ENCODE data around the gene CDH15. TPM values are rescaled to one million over a fixed set of nuclear protein-coding genes. Genes with fewer than 3 reads are reported as not detected.
A peak's percentile ranks its signal among the peaks of the same experiment; 100 is the strongest.

Gene CDH15
- total and polyA plus RNA-seq, 2 donors (not counting 1 experiment from before 2014, with no cell fraction given), result not detected

DNA sequence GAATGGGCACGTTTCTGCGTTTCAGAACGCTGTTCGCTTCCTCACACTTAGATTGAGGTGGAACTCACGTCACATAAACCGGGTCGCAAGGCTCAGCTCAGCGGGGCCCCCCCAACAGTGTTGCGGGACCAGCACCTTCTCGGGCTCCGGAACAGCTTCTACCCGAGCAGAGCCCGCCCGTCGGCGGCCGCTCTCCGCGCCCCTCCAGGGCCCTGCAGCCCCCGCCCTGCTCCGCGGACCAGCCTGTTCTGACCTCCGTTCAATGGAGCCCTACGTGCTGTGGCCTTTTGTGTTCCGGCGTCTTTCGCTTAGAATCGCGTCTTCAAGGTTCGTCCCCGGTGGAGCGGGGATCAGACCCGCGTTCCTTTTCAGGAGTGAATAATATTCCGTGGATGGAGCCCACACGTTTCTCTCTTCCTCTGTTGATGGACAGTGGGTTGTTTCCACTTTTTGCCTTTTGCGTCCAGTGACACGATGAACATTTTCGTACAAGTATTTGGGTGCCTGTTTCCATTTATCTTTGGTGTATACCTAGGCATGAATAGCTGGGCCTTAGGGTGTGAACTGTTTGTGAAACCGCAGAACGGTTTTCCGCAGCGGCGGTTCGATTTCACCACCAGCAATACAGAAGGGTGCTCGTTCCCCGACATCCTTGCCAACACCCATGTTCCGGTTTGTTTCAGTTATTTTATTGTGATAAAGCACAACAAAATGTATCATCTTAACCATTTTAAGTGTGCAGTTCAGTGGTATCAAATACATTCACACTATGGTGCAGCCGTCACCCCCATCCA is 31.1 kb downstream of the CDH15 start:
- TF ChIP-seq, protein P1, sequence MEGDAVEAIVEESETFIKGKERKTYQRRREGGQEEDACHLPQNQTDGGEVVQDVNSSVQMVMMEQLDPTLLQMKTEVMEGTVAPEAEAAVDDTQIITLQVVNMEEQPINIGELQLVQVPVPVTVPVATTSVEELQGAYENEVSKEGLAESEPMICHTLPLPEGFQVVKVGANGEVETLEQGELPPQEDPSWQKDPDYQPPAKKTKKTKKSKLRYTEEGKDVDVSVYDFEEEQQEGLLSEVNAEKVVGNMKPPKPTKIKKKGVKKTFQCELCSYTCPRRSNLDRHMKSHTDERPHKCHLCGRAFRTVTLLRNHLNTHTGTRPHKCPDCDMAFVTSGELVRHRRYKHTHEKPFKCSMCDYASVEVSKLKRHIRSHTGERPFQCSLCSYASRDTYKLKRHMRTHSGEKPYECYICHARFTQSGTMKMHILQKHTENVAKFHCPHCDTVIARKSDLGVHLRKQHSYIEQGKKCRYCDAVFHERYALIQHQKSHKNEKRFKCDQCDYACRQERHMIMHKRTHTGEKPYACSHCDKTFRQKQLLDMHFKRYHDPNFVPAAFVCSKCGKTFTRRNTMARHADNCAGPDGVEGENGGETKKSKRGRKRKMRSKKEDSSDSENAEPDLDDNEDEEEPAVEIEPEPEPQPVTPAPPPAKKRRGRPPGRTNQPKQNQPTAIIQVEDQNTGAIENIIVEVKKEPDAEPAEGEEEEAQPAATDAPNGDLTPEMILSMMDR (IDR thresholded peaks at IDR 0.05), result no peak
- TF ChIP-seq EZH2 (IDR thresholded peaks at IDR 0.05; ENCODE audit: borderline replicate concordance, insufficient read depth, low read depth, low read length, poor library complexity, severe bottlenecking), result no peak
- H3K9me3 ChIP-seq (ENCODE audit: control extremely low read depth in 1 of 3, control insufficient read depth in 2 of 3, insufficient read depth in 1 of 3, low read length in 2 of 3), result peaks cover 0 to 27% (median 3%) of the 10 kb centered on the region in 3 donors
- H3K9ac ChIP-seq (ENCODE audit: low read length), result no peak overlapping the region
- peak overlapping the region; percentile 26 for H3K27ac Mint-ChIP-seq
- ChIA-PET POLR2A (no interaction called here), CTCF (interaction anchor here (1.4 kb wide), 1 partner anchor 465 kb away, joined by 5 read pairs; no protein-coding TSS in a partner anchor)
- H3K4me3 Mint-ChIP-seq, result peak overlapping the region; percentile 76
- WGBS (ENCODE audit: insufficient coverage), result 42% methylated on average over 38 of the region's 49 CpGs
- ATAC-seq (ENCODE audit: low read depth) (no peak), DNase-seq (no peak)
- no peak overlapping the region for H3K4me3 ChIP-seq (ENCODE audit: control extremely low read depth in 1 of 5, extremely low read depth in 1 of 5, insufficient read depth in 1 of 5, low read depth in 2 of 5, low read length in 4 of 5)
- H3K27ac ChIP-seq (ENCODE audit: low read length in 2 of 2), result no peak overlapping the region
- peaks cover 34% of the 10 kb centered on the region for H3K27me3 Mint-ChIP-seq
- H3K4me2 ChIP-seq (replicated peaks; ENCODE audit: low read depth, low read length, poor library complexity, severe bottlenecking), result no peak overlapping the region
- no peaks in the 10 kb centered on the region for H3K79me2 ChIP-seq (ENCODE audit: control insufficient read depth, insufficient read depth, low read length)
- H3K9me3 Mint-ChIP-seq (ENCODE audit: insufficient read depth), result no peaks in the 10 kb centered on the region
- H3K36me3 ChIP-seq (replicated peaks in 1 of 2; ENCODE audit: control extremely low read depth in 1 of 2, control insufficient read depth in 1 of 2, extremely low read depth in 1 of 2, insufficient read depth in 2 of 2, low read length in 1 of 2), result no peaks in the 10 kb centered on the region
- peaks cover 0 to 50% (median 25%) of the 10 kb centered on the region in 4 experiments for H3K27me3 ChIP-seq (replicated peaks in 1 of 4; ENCODE audit: control extremely low read depth in 1 of 4, control insufficient read depth in 3 of 4, insufficient read depth in 4 of 4, low read length in 3 of 4)
- intact Hi-C loops (cut with micrococcal nuclease), result no loop called here
- H4K20me1 ChIP-seq (ENCODE audit: control insufficient read depth, insufficient read depth, low read length, poor library complexity, severe bottlenecking), result no peaks in the 10 kb centered on the region
- peaks cover 13% of the 10 kb centered on the region for H3K4me1 Mint-ChIP-seq
- H3K4me1 ChIP-seq (ENCODE audit: control insufficient read depth in 2 of 2, insufficient read depth in 2 of 2, low read length in 2 of 2), result peaks cover 15% of the 10 kb centered on the region in 2 donors
- H2AFZ ChIP-seq (ENCODE audit: insufficient read depth, low read depth, low read length, poor library complexity, severe bottlenecking), result peak overlapping the region; percentile 22

DNA sequence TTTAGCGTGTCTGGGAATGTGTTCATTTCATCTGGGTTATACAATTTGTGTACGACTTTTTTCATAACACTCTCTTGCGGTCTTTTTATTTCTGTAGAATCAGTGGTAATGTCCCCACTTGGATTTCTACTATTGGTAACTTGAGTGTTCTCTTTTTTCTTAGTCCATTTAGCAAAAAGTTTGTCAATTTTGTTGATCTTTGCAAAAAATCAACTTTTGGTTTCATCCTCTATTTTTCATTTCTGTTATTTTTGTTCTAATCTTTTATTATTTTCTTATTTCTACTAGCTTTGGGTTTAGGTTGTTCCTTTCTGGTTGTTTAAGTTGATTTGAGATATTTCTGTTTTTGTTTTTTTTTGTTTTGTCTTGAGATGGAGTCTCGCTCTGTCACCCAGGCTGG is 36.4 kb downstream of the CDH15 start:
- DNase-seq, result no peak
- H3K36me3 ChIP-seq (replicated peaks in 1 of 2; ENCODE audit: control extremely low read depth in 1 of 2, control insufficient read depth in 1 of 2, extremely low read depth in 1 of 2, insufficient read depth in 2 of 2, low read length in 1 of 2), result no peaks in the 10 kb centered on the region
- H3K27ac Mint-ChIP-seq, result no peak overlapping the region
- no peaks in the 10 kb centered on the region for H4K20me1 ChIP-seq (ENCODE audit: control insufficient read depth, insufficient read depth, low read length, poor library complexity, severe bottlenecking)
- peaks cover 0 to 1% (median 0%) of the 10 kb centered on the region in 3 donors for H3K9me3 ChIP-seq (ENCODE audit: control extremely low read depth in 1 of 3, control insufficient read depth in 2 of 3, insufficient read depth in 1 of 3, low read length in 2 of 3)
- no peak overlapping the region for H3K4me3 ChIP-seq (ENCODE audit: control extremely low read depth in 1 of 5, extremely low read depth in 1 of 5, insufficient read depth in 1 of 5, low read depth in 2 of 5, low read length in 4 of 5)
- TF ChIP-seq EZH2 (IDR thresholded peaks at IDR 0.05; ENCODE audit: borderline replicate concordance, insufficient read depth, low read depth, low read length, poor library complexity, severe bottlenecking), result no peak
- TF ChIP-seq, protein P1 (IDR thresholded peaks at IDR 0.05), result no peak
- no peak for ATAC-seq (ENCODE audit: low read depth)
- WGBS (ENCODE audit: insufficient coverage), result no CpG with 5 or more reads among the region's 4 CpGs
- H3K9ac ChIP-seq (ENCODE audit: low read length), result no peak overlapping the region
- H3K4me1 Mint-ChIP-seq, result peaks cover 3% of the 10 kb centered on the region
- H3K79me2 ChIP-seq (ENCODE audit: control insufficient read depth, insufficient read depth, low read length), result peaks cover under 1% of the 10 kb centered on the region
- no peaks in the 10 kb centered on the region for H3K9me3 Mint-ChIP-seq (ENCODE audit: insufficient read depth)
- H3K27me3 Mint-ChIP-seq, result peaks cover 34% of the 10 kb centered on the region
- H3K27me3 ChIP-seq (replicated peaks in 1 of 4; ENCODE audit: control extremely low read depth in 1 of 4, control insufficient read depth in 3 of 4, insufficient read depth in 4 of 4, low read length in 3 of 4), result peaks cover 0 to 24% (median 15%) of the 10 kb centered on the region in 4 experiments
- no peak overlapping the region for H3K4me3 Mint-ChIP-seq
- H2AFZ ChIP-seq (ENCODE audit: insufficient read depth, low read depth, low read length, poor library complexity, severe bottlenecking), result no peak overlapping the region
- H3K4me1 ChIP-seq (ENCODE audit: control insufficient read depth in 2 of 2, insufficient read depth in 2 of 2, low read length in 2 of 2), result no peaks in the 10 kb centered on the region
- CTCF ChIA-PET, result interaction anchor here (1.4 kb wide), 1 partner anchor 474 kb away, joined by 3 read pairs; no protein-coding TSS in a partner anchor
- no peak overlapping the region for H3K27ac ChIP-seq (ENCODE audit: low read length in 2 of 2)
- no peak overlapping the region for H3K4me2 ChIP-seq (replicated peaks; ENCODE audit: low read depth, low read length, poor library complexity, severe bottlenecking)
- intact Hi-C loops (cut with micrococcal nuclease), result no loop called here
- POLR2A ChIA-PET, result no interaction called here
